Hypothalamus (tissue), 51 donors: ENCODE results near the gene RIMS4.

Experiments
- DNase-seq, 51 donors: peaks; one replicate each; lab custom pipeline; 2025; lab: John Stamatoyannopoulos, UW

Gene RIMS4

GRCh38 chr20:44745122-44745597 is 65.2 kb downstream of the RIMS4 start:
- DNase-seq: no peak

DNA sequence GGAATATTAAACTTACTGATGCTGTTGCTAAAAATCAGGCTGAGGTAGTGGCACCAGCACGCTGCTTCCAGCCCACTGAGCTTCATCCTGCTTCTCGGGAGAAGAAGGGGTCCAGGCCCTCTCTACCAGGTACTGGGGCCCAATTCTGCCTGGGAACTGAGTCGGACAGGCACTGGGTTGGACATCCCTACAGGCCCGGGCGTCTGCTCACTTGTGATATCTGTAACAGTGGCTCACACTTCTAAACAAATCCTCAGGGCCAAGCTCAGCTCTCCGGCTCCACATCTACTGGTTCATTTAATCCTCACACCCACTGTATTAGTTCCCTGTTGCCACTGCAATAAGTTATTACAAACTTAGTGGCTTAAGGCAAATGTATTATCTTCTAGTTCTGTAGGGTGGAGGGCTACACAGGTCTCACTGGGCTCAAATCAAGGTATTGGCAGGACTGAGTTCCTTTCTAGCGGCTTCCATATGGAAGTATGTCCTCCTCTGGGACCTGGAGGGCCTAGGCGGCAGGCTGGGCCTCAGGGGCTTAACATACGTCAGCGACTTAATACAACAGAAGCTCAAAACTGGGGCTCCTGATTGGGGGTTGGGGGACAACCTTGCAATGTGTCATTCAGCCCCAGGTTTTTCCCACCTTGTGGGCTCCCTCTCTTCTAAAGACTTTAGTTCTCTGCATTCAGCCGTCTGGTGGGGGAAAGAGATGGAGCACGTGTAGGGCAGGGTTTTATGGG is 66.3 kb downstream of the RIMS4 start:
- DNase-seq: no peak

DNA sequence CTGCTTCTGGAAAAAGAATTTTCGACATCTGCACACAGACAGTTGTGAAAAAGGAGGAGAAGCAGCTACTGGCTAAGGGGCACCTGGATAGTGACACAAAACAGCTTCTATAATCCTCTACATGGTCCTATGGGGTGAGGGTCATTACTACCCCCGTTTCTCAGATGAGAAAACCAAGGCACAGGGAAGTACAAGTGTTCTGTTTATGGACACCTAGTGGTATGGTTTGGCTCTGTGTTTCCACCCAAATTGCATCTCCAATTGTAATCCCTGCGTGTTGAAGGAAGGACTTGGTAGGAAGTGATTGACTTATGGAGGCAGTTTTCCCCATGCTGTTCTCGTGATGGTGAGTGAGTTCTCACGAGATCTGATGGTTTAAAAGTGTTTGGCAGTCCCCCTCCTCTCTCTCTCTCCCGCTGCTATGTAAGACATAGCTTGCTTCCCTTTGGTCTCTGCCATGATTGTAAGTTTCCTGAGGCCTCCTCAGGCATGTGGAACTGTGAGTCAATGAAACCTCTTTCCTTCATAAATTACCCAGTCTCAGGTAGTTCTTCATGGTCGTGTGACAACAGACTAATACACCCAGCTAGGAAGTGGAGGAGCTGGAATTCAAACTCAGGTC is 67.2 kb downstream of the RIMS4 start:
- DNase-seq: no peak

DNA sequence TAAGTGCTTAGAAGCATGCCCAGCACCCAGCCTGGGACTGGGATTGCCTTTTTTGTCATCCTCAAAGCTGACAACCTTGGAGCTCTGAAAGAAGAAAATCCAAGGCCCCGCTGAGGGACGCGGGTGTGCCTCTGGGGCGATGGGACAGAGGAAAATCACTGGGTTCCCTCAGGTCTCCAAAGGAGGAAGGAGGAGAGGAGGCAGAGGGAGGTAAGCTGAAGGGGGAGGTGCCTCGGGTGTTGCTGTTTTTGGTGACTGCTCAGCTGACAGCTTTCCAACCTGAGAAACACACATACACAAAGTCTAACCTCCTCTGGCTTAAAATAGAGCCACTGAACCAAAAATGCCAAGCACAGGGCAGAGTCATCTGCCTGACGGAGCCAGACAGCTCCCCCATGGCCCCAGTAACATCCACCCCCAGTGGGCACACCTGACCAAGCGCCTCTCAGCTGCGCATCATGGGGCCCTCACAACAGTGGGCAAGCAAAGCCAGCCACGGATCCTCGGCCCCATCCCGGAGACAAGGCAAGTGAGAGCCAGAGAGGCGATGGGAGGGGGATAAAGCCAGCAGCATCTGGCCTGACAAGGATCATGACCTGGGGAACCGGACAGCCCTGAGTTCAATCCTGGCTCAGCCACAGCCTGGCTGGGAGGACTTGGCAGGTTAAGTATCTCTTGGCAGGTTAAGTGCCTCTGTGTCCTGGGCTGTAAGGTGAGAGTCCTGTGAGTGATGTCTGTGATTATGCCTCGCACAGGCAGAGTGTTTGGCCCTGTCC is 67.9 kb downstream of the RIMS4 start:
- no peak for DNase-seq

DNA sequence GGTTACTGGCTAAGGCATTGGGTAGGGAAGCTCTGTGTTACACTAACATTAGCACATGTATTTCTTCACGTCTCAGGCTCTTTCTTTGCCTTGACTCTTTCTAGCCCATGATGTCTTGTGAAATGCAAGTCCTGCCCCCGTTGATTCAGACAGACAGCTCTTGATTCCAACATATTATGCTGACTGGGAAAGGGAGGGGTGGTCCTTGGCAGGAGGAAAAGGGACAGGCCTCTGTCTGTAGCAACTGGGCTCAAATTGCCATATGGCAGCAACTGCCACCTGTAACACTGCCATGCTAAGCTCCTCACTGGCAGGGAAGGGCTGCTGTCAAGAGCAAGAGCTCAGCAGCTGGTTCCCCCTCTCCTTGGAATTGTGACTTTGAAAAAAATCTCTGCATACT is 70.4 kb downstream of the RIMS4 start:
- no peak for DNase-seq

DNA sequence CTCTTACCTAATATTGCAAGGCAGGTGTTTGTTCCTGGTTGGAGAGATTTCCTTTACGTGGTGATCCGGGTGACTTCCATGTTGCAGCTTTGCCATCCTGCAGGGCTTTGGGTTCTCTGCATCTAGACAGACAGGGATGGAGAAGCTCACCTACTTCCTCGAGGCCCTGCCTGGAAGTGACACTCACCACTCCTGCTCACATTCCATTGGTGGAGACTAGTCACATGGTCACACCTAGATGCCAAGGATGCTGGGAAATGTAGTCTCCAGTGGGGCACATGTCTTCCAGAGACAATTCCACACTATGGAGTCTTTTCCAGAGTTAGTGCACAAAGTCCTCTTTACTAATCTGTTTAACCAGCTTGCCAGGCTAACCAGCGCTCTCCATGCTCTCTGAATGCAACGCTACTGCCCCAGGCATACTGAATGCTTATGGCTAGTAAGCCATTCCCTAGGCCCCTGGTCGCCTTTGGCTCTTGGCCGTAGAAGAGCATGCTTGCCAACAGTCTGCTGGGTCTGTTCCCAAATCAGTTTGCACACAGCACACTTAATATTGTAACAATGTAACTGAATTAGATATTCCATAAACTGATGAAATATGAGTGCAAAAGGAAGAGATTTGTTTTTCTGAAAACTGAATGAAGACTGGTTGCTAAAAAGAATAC is 71.4 kb downstream of the RIMS4 start:
- peak in 43 of 51 donors; percentile 5 to 88 (median 53) for DNase-seq

- no peak for DNase-seq
Observed at GRCh38 chr20:44737116-44737515, 73.2 kb downstream of the RIMS4 start.

GRCh38 chr20:44736170-44737021 is 74.0 kb downstream of the RIMS4 start:
- DNase-seq: peak in 43 of 51 donors; percentile 6 to 88 (median 52)

DNA sequence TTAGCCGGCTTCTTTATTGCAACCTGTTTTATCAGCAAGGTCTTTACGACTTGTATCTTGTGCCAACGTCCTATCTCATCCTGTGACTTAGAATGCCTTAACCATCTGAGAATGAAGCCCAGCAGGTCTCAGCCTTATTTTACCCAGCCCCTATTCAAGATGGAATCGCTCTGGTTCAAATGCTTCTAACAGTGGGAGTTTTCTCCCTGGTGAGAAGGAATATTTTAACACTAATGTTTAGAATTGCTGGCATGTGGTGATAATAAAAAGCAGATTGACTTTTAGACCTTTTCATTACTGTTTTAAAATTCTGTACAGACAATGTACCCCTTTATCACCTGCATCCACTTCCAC is 74.6 kb downstream of the RIMS4 start:
- no peak for DNase-seq

GRCh38 chr20:44734938-44735337 is 75.4 kb downstream of the RIMS4 start:
- no peak for DNase-seq

DNA sequence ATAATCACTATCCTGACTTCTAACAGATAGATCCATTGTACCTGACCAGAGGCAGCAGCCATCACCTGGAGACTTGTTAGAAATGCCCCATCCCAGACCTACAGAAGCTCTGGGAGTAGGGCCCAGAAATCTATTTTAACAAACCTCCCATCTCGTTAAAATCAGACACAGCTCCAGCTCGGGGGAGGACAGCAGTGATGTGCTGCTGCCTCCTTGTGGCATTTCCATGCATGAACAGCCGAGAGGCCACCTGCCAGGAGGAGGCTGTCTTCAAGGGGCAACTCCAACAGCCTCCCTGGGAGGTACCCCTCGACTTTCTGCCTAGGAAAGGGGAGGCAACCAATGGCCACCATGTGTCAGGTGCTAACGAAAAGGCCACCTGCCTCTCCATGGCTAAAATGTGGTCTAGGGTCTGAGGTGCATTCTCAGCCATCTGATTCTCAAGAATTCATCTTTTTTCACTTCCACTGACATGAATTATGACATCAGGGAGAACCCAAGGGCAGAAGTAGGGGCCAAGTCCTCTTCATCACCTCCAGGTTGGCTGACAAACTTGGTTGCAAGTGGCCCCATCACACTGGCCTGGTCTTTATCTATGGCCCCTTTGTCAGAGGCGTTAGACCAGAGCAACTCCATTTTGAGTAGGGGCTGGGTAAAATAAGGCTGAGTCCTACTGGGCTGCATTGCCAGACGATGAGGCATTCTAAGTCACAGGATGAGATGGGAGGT is 76.8 kb downstream of the RIMS4 start:
- peak in 47 of 51 donors; percentile 17 to 81 (median 51) for DNase-seq

DNA sequence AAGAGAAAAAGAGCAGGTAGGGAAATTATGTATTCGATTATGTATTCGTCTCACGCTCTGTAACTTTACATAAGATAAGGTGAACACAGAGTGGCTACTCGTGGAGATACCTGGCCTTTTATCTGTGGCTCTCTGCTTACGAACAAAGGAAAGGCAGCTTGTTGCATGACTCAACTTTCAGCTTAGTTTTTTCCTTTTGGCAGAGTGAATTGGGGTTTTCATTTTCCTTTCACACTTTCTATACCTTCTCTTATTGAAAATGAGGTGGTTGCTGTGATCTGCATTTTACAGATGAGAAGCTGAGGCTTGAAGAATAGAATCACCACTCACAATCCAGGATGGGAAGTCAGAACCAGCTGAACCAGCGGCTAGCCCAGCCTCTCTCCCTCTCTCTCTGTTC is 78.0 kb downstream of the RIMS4 start:
- no peak for DNase-seq

- peak in 5 of 51 donors; percentile 7 to 26 (median 9) for DNase-seq
Observed at GRCh38 chr20:44731657-44732056, 78.7 kb downstream of the RIMS4 start.

DNA sequence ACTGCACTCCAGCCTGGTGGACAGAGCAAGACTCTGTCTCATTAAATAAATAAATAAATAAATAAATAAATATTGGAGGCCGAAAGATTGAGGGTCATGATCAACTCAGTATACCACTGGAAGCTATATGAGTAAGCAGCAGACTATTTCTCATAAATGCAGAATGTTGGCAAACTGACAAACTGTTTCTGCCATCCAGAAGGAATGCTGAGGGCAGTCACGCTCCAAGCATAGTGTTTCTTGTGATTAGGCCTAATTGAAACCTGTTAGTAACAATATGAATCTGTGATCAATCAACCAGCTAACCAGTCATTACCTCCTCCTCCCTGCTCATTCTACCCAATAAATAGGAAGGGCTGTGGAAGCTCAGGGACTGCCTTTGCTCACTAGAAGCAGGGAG is 79.9 kb downstream of the RIMS4 start:
- no peak for DNase-seq

GRCh38 chr20:44728801-44729443 is 81.4 kb downstream of the RIMS4 start:
- DNase-seq: peak in 26 of 51 donors; percentile 13 to 66 (median 36)

- DNase-seq: no peak
Observed at GRCh38 chr20:44727651-44728050, 82.7 kb downstream of the RIMS4 start.

DNA sequence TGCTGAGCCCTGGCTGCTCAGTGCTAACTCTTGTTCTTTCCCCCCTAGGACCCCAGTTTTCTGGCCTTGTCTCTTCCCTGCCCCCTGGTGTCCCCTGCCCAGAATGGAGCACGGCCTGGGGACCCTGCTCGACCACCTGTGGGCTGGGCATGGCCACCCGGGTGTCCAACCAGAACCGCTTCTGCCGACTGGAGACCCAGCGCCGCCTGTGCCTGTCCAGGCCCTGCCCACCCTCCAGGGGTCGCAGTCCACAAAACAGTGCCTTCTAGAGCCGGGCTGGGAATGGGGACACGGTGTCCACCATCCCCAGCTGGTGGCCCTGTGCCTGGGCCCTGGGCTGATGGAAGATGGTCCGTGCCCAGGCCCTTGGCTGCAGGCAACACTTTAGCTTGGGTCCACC is 83.3 kb downstream of the RIMS4 start:
- no peak for DNase-seq

DNA sequence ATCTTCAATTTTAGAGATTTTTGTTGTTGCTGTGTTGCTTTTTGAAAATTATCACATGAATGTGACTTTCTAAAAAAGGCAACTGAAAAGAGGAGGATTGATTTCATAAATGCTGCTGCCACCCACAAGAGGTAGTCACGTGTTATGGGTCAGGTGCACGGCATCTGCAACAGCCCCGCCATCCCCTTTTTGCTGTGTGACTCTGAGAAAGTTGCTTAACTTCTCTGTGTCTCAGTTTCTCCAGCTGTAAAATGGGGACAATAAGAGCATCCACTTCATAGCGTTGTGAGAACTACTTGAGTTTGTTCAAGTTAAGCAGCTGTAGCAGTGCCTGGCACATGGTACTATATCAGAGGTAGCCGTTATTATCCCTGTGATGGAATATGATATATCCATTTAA is 84.5 kb downstream of the RIMS4 start:
- DNase-seq: no peak
